GM18508 (cell line): ENCODE data around the gene DOCK4.

Experiments used
- ATAC-seq: cut with Tn5 transposase; IDR thresholded peaks from one replicate; pipeline ENCODE4 v1.9.1; 2021; ENCODE audit warnings: moderate number of reproducible peaks; ENCODE audit not compliant: insufficient read depth, unreplicated experiment

Gene DOCK4

GRCh38 chr7:112065758-112066157 lies 140.4 kb downstream of the DOCK4 start:
- ATAC-seq = no peak

- ATAC-seq = no peak
Observed at GRCh38 chr7:112064627-112065385, 141.4 kb downstream of the DOCK4 start.

GRCh38 chr7:112063974-112064373 lies 142.2 kb downstream of the DOCK4 start:
- no peak for ATAC-seq

- ATAC-seq = no peak
Observed at GRCh38 chr7:112061051-112061450, 145.1 kb downstream of the DOCK4 start.

- ATAC-seq = no peak
Observed at GRCh38 chr7:112060625-112061024, 145.6 kb downstream of the DOCK4 start.

- ATAC-seq = no peak
Observed at GRCh38 chr7:112059675-112060074, 146.5 kb downstream of the DOCK4 start.

DNA sequence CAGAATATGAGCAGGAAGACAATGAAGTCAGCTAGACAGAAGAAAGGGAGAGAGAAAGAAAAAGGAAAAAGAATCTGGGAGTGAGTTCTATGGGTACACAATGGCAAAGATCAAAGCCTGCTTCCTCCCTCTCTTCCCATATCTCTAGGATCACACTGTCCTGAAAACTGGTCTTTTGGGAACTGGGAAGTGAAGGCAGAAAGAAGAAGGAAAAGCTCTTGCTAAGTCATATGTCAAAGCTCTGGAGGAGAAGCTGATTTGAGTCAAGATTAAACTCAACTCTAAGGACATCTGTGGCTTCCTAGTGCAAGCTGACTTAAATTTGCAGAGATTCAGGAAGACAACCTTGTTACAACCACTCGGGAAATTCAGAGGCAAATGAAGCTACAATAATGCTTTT lies 147.5 kb downstream of the DOCK4 start:
- ATAC-seq = no peak

DNA sequence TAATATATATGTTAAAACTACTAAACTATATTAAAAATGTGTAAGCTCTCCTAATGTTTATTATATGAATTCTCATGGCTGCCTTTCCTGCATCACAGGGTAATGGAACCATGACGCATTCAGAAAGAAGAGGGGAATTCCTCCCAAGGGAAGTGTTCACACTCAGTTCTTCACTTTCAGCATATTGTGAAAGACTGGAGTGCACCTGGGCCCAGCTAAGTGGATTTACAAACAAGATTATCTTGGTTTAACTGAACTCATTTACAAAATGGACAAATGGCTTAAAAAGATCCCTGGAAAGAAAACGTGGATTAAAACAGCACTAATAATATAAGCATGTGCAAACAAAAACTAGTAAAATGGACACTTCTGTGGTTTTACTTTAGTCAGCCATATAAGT lies 149.8 kb downstream of the DOCK4 start:
- peak; percentile 88 for ATAC-seq

DNA sequence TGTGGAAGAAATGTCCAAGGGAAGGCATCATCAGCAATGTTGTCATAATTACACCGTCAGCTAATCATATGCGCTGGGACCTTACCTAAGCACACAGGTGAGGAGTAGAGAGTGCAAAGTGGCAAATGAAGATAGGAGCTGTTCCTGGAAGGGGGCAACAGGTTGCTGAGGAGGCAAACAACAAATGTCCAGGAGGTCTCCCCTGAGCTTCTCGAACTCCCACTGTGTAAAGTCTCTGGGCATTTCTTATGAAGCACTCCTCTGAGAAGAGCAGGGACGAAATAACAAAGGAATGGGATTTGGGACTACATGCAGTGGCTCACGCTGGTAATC lies 152.5 kb downstream of the DOCK4 start:
- ATAC-seq = no peak

DNA sequence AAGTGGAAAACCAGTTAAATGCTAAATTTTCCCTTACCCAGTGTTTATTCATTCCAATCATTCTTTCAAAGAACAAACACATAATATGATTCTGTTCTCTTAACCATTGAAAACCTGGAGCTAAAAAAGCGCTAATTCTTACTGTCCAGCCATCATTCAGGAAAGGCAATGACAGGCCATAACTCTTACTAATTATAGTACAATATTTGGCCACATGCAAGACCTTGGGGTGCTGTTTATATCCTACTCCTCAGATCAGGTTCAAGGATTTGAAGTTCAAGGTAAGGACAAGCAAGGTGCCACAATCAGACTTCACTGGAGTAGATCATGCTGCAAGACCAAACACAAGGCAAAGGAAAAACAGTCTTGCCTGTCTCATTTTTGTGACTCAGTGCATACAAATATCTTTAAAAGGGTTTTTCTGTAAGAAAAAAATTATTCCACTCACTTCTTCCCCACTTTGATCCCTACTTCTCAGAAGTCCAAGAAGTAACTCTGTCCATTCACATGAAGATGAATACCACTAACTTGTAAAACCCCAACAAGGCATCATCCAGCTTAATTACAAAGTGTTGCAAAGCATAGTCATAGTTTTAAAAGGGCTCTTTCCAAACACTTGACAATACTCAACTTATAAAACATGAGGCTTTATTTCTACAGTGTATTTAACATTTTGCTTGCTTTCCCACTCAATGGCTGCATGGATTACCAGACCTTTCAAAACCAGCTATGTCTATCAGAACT lies 153.0 kb downstream of the DOCK4 start:
- no peak for ATAC-seq

DNA sequence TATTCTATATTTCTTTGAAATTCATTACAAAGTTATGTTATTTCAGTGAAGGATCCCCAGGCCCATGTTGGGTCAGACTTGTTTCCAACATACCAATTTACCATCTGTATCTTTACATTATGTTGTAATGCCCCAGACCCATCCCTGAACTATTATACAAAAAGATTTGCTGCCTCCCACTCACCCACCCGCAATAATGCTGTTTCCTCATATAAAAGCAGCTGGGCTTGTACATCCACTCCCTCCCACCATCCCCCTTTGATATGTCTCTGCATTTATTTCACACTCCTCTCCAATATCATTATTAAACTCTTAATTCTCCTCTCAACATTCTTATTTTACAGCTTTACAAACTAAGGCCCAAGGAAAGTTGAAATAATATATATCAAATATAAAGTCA lies 153.7 kb downstream of the DOCK4 start:
- ATAC-seq = no peak

GRCh38 chr7:112050250-112050881 lies 155.8 kb downstream of the DOCK4 start:
- ATAC-seq = no peak

DNA sequence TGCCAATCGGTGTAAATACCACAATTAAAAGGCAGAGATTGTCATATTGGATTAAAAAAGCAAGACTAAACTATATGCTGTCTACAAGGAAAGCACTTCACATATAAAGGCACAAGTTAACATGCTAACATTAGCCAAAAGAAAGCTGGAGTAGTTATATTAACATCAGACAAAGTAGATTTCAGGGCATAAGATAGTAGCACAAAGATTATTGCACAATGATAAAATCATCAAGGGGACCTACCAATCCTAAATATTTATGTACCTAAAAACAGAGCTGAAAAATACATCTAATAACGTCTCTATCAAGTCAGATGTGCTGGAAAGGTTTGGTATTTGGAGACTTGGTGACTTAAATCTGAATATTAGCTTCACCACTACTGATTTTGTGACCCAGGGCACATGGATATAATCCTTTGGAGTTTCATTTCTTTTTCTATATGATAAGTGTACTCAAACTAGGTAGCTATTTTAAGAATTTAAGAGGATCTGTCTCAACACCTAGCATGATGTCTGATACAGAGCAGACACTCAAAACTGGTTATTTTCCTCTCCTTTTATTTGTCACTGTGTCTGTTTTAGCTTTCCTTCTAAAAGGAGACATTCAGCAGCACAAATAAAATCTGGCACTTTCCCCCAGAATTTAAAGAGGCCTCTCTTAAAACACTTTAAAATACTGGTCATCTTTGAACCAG lies 156.5 kb downstream of the DOCK4 start:
- ATAC-seq = no peak

DNA sequence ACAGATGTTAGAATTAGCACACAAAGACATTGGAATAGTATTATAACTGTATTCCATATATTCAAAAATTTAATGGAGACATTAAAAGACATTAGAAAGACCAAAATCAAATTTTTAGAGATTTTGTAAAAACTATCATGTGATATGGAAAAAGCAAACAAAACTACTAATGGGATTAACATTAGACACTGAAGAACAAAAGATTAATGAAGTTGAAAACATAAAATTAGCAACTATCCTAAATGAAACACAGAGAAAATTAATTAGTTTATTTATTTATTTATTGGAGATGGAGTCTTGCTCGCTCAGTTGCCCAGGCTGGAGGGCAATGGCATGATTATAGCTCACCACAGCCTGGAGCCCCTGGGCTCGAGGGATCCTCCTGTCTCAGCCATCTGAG lies 158.8 kb downstream of the DOCK4 start:
- ATAC-seq = no peak

GRCh38 chr7:112045222-112045621 lies 161.0 kb downstream of the DOCK4 start:
- ATAC-seq = no peak

DNA sequence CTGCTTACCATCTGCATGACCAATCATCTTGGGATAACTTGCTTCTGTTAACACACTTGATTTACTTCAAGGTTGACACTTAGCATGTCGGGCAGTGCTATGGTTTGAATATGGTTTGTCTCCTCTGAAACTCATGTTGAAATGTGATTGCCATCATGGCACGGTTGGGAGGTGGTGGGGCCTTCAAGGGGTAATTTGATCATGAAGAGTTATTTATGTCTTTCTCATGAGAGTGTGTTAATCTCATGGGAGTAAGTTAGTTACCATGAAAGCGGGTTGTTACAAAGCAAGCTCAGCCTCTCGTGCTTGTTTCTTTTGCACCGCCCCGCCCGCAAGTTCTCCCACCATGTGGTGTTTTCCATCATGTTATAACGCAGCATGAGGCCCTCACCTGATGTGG lies 163.6 kb downstream of the DOCK4 start:
- no peak for ATAC-seq

DNA sequence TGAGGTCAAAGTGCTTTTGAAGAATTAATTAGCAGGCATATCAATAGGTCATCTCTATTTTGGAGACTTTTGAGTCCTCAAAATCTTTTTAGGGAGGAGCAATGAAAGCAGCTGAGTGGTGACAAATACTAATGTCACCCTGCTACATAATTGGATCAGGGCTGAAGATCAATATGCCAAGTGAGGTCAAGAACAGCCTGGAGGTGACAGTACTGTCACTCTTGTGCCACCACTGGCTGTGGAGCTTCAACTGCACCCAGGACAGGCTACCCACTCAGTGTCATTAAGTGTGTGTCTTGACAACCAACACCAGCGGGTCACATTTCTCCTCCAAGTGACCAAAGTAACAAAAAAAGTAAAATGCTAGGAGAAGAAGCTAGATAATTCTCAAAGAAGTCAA lies 167.8 kb downstream of the DOCK4 start:
- no peak for ATAC-seq

- no peak for ATAC-seq
Observed at GRCh38 chr7:112036071-112036470, 170.1 kb downstream of the DOCK4 start.

DNA sequence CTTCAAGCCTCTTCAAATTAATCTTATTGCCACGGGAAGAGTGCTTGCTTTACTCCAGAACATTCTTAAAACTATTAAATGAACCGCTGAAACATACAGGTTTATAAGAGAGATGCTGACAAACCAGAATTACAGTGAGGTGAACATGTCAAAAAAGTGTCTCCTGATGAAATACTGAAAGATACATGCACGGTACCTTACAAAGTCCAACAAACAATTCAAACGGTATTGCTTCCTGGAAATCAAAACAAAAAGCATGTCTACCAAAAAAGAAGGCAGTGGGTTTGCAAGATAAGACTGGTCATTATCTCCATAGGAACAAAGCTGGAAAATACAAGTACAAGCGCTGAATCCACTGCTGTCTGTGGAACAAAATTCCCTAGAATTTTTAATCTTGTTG lies 174.5 kb downstream of the DOCK4 start:
- ATAC-seq = no peak

DNA sequence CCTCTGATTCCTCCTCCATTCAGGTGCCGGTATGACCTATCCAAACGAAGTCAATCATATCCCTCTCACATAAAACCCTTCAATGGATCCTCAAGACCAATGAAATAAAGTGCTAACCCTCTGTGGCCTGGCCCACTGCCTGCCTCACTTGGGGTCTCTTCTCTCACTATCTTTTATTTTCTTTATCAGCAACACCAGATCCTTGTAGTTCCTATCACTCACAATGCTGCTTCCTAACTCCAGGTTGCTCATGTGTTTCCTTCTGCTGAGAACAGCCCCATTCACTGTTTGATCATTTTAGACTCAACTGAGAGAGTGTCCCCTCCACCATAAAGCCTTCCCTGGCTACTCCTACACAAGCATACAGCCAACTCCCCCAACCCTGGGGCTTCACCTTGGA lies 180.6 kb downstream of the DOCK4 start:
- ATAC-seq = no peak

- no peak for ATAC-seq
Observed at GRCh38 chr7:112023786-112024185, 182.4 kb downstream of the DOCK4 start.
